ENCODE data around the gene ZNF264.

The ZNF264 gene

GRCh38 chr19:57245959-57246358 lies 54.7 kb downstream of the ZNF264 start:
- no peak for DNase-seq

- DNase-seq = peak; percentile 49
Measured at GRCh38 chr19:57248646-57249045, 57.3 kb downstream of the ZNF264 start.

DNA sequence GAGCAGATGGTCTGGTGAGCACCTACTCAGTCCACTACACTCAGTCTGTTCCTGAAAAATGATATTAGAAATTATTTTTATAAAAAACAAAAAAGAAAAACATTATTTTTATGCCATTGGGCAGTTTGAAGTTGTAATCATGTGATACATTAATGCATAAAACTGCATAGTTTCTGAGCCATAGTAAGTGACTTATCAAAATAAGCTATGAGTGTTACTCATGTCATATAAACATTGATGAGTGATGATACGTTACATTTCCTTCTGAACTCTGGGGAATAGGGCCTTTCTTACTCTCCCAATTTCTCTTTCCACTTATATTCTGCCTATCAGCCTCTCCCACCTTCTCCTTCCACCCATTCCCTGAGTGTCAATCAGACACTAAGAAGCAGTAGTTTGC lies 58.0 kb downstream of the ZNF264 start:
- no peak for DNase-seq

DNA sequence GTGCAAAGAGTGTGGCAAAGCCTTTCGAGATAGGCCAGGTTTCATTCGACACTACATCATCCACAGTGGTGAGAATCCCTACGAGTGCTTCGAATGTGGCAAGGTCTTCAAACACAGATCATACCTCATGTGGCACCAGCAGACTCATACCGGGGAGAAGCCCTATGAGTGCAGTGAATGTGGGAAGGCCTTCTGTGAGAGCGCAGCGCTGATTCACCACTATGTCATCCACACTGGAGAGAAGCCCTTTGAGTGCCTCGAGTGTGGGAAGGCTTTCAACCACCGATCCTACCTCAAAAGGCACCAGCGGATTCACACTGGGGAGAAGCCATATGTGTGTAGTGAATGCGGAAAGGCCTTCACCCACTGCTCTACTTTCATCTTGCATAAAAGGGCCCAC lies 62.5 kb downstream of the ZNF264 start:
- DNase-seq = peak; percentile 49

DNA sequence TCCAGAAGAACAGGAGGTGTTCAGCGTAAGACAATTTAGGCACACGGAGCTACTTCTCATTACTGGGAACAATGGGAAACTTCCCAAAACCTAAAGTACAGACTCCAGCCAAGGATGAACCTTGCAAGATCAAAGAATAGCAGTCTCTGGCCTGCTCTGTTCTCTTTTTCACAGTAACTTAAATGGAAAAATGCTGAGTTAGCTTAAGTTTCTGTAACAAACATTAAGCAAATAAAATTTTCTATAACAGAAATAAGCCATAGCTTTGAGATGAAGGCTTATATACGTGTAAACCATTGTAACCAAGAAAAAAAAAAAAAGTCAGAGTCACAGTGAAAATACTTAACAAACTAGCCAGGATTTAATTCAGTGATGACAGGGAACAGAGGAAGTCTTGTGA lies 70.7 kb downstream of the ZNF264 start:
- DNase-seq = no peak

DNA sequence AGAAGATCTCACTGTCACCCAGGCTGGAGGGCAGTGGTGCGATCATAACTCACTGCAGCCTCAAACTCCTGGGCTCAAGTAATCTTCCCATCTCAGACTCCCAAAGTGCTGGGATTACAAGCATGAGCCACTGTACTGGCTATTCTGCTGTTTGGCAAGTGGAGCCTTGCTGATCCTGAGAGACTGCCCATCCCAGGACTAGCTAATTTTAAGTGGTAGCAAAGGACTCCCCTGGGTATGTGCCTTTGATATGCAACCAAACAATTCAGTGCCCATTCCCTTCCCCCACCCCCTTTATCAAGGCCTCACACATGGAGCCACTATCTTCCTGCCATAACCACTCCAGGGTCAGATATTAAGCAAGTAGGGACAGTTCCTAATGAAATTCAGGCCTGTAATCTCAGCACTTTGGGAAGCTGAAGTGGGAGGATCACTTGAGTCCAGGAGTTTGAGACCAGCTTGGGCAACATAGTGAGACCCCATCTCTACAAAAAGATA lies 72.0 kb downstream of the ZNF264 start:
- no peak for DNase-seq

DNA sequence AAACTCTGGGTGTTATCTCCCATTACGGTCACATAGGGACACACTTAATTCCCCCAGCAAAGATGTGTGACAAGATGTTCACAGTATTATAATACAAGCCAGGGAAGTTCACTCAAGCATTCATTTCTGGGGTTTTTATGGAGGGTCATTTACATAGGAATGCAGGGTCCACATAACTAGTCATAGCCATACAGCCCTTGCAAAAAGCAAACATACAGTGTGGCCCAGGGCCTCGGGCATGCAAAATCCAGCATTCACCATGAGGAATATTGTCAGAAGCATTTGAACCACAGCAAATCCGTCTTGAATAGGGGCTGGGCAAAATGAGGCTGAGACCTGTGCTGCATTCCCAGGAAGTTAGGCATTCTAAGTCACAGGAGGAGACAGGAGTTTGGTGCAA lies 76.0 kb downstream of the ZNF264 start:
- no peak for DNase-seq

- DNase-seq = no peak
Measured at GRCh38 chr19:57269515-57270250, 78.4 kb downstream of the ZNF264 start.

DNA sequence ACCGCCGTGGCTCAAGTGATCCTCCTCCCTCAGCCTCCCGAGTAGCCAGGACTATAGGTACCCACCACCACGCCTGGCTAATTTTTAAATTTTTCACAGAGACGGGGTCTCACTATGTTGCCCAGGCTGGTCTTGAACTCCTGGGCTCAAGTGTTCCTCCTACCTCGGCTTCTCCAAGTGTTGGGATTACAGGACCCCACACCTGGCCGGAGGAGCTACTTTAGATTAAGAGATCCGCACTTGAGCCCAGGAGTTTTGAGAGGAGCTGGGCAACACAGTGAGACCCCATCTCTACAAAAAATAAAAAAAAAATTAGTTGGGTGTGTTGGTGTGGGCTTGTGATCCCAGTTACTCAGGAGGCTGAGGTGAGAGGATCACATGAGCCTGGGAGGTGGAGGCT lies 80.0 kb downstream of the ZNF264 start:
- no peak for DNase-seq

Measured in activated CD8-positive, alpha-beta memory T cell treated with anti-CD3 and anti-CD28 coated beads for 24 hours (primary cell).